Measurements from ENCODE around the gene UBQLN2. TPM values are rescaled to one million over a fixed set of nuclear protein-coding genes. Genes with fewer than 3 reads are reported as not detected.
"Not testable (repeated sequence)": the region's sequence is repeated elsewhere in the genome, so short reads cannot be mapped to it uniquely, and the experiment has no call there.

UBQLN2 gene
- total RNA-seq, 1 experiment from 2014 or later, result 8.9 TPM

GRCh38 chrX:56576721-56577120, 13.3 kb downstream of the UBQLN2 start:
- DNase-seq (ENCODE audit: low read depth in 1 of 2, low spot score in 2 of 2), result no peak
- Histone ChIP-seq H3K27ac (no peak overlapping the region), H3K4me3 (no peak overlapping the region), H3K9me3 (replicated peaks) (no peaks in the 10 kb centered on the region), H3K27me3 (replicated peaks) (no peaks in the 10 kb centered on the region), H3K36me3 (no peaks in the 10 kb centered on the region), H3K4me1 (replicated peaks) (no peaks in the 10 kb centered on the region)

- Histone ChIP-seq H3K27ac (no peak overlapping the region), H3K36me3 (no peaks in the 10 kb centered on the region), H3K9me3 (replicated peaks) (no peaks in the 10 kb centered on the region), H3K27me3 (replicated peaks) (no peaks in the 10 kb centered on the region), H3K4me3 (no peak overlapping the region), H3K4me1 (replicated peaks) (no peaks in the 10 kb centered on the region)
- no peak for DNase-seq (ENCODE audit: low read depth in 1 of 2, low spot score in 2 of 2)
Measured at GRCh38 chrX:56588397-56589188, 25.2 kb downstream of the UBQLN2 start.

- not testable (repeated sequence) for H3K4me3 ChIP-seq; H3K9me3 ChIP-seq (replicated peaks); DNase-seq (ENCODE audit: low read depth in 1 of 2, low spot score in 2 of 2); H3K36me3 ChIP-seq; H3K27ac ChIP-seq; H3K4me1 ChIP-seq (replicated peaks); H3K27me3 ChIP-seq (replicated peaks)
Measured at GRCh38 chrX:56591830-56592229, 28.4 kb downstream of the UBQLN2 start.

GRCh38 chrX:56600141-56600540, 36.7 kb downstream of the UBQLN2 start:
- DNase-seq (ENCODE audit: low read depth in 1 of 2, low spot score in 2 of 2), result no peak
- no peak overlapping the region for H3K27ac ChIP-seq
- H3K9me3 ChIP-seq (replicated peaks), result no peaks in the 10 kb centered on the region
- no peaks in the 10 kb centered on the region for H3K36me3 ChIP-seq
- no peaks in the 10 kb centered on the region for H3K27me3 ChIP-seq (replicated peaks)
- no peak overlapping the region for H3K4me3 ChIP-seq
- H3K4me1 ChIP-seq (replicated peaks), result no peaks in the 10 kb centered on the region

GRCh38 chrX:56600987-56601386, 37.6 kb downstream of the UBQLN2 start:
- no peak overlapping the region for H3K4me3 ChIP-seq
- no peak for DNase-seq (ENCODE audit: low read depth in 1 of 2, low spot score in 2 of 2)

GRCh38 chrX:56615282-56615681, 51.9 kb downstream of the UBQLN2 start:
- Histone ChIP-seq H3K36me3 (no peaks in the 10 kb centered on the region), H3K9me3 (replicated peaks) (no peaks in the 10 kb centered on the region), H3K27ac (no peak overlapping the region), H3K4me1 (replicated peaks) (no peaks in the 10 kb centered on the region), H3K4me3 (no peak overlapping the region), H3K27me3 (replicated peaks) (no peaks in the 10 kb centered on the region)
- no peak for DNase-seq (ENCODE audit: low read depth in 1 of 2, low spot score in 2 of 2)

More at GRCh38 chrX:56600987-56601386, 37.6 kb downstream of the UBQLN2 start:
- Histone ChIP-seq H3K9me3 (replicated peaks) (no peaks in the 10 kb centered on the region), H3K36me3 (no peaks in the 10 kb centered on the region), H3K4me1 (replicated peaks) (no peaks in the 10 kb centered on the region), H3K27ac (no peak overlapping the region), H3K27me3 (replicated peaks) (no peaks in the 10 kb centered on the region)

Other genes starting within 250 kb of the UBQLN2 start
- 8.3 and 16.7 TPM in 2 replicates for gene NBDY, start 165.6 kb downstream of the UBQLN2 start, total RNA-seq (2014; rRNA removed; shearing (Covaris generic))